ENCODE data around the gene COL1A1.

Gene COL1A1

DNA sequence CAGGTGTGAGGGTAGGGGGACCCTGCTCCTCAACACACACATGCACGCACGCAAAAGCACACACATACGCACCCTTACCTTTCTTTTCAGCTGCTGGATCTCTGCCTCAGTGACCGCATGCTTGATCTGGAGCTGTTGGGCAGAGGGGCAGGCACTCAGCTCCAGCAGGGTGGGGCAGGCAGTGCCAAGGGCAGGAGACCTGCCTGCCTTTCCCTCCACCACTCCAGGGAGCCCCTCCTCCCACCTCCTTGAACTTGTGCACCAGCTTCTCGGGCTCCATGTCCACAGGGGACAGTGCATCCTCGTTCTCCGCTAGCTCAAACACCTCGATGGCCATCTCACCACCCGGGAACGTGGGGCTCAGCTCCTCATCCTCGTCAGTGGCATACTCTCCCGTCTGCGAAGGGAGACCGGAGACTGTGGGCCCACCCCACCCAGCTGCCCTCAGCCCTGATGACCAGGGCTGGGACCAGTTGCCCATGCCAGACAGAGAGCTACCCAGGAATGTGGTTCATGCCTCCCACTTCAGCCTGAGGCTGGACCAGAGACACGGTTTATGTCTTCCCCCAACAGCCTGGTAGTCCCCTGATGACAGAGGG is 62.1 kb downstream of the COL1A1 start:
- DNase-seq: no peak

GRCh38 chr17:50137042-50137441 is 64.4 kb downstream of the COL1A1 start:
- DNase-seq: no peak

GRCh38 chr17:50136096-50136687 is 65.2 kb downstream of the COL1A1 start:
- DNase-seq: no peak

- DNase-seq: no peak
These were observed 65.9 kb downstream of the COL1A1 start for GRCh38 chr17:50135316-50136095.

DNA sequence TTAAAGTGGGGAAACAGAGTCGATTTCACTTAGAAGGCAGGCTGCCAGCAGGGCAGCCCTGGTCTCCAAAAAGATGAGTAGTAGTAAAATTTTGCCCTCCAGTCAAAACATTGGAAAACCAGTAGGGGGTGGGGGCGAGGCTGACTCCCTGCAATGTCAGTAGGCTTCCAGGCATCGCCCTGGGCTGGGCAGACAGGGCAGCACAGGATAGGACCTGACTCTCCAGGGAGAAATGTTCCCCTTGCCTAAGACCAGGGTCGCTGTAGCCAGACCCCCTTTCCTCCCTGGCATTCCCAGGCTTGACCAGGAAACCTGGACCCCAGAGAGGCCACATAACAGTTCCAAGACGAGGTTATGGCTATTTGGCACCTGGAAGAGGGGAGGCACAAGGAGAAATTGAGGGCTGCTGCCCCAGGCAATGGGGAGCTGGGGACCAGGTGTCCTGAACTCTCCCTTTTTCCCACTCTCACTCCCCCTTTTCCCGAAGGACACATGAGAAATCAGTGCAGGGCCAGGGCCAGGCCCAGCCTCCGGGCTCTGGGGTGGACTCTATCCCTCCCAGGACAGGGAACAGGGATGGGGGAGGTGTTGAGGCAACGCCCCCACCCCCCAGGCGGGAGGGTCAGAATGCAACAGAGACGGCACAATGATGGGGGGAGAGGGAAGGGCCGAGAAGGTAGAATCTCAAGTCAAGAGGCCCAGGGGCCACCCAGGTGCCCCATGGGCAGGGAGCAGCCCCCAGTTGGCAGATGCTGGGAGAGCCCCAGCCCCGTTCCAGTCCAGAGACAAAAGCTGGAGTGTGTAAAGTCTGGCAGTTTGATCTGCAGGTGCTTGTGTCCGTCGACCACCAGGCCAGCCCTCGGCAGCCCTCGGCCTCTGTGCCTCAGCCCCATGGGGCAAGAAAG is 67.0 kb downstream of the COL1A1 start:
- DNase-seq: no peak

GRCh38 chr17:50133769-50134099 is 67.7 kb downstream of the COL1A1 start:
- DNase-seq: no peak
